CD4-positive, alpha-beta T cell treated with Interleukin-6 at 100 ng/mL for 8 hours (primary cell): ENCODE measurements around the gene VWF.

Experiments
- DNase-seq: peaks from one replicate; pipeline ENCODE4 v3.0.0-alpha.2; 2020; ENCODE audit warnings: mixed read lengths, low spot score

Gene VWF

DNA sequence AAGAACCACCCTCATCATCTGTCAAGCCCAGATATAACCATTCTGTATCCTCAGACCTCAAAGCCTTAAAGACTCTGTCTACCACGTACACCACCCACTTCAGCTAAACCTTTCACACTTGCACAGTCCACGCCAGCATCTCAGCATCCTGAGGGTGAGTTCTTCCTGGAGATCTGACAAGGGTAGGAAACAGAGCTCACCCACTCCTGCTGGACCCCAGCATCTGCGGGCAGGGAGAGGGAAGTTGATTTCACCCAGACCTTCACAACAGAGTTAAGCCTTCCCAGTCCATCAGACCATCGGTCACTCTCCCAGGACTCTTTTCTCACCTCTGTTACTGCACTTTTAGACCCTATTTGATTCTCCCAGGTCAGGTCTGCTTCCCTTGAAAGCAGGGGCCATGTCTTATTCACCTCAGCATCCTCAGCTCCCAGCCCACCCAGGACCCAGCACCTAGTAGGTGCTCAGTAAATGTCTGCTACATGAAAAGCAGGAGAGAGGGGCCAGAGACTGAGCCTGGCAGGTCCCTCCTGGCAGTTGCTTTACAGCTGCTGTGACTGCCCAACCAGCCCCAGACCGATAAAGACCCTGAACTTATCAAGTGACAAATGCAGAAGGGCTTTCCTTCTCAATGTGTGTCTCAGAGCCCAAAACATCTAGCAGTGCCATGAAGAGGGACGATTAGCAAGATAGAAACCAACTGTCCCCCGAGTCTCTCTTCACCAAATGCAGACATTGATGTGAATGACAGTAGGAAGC lies 213.5 kb downstream of the VWF start:
- DNase-seq: no peak

- DNase-seq: no peak
Observed at GRCh38 chr12:5909560-5909959, 214.9 kb downstream of the VWF start.

- no peak for DNase-seq
Observed at GRCh38 chr12:5908251-5908650, 216.2 kb downstream of the VWF start.

DNA sequence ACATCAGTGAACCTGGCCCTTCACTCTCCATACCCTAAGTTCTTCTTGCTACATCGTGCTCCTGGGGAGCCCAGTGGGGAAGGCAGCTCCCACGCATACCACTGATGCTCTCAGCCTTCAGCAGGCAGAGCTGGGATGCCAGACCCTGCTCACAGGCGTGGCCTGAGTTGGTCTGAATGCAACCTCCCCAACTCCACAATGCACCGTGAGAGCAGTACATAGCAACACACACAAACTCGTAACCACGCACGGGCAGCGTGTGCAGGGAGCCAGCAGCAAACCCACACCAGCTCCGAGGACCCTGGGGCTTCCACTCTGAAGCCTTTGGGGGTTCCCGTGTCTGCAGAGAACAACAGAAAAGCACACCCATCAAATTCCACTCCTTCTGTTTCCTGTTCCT lies 216.7 kb downstream of the VWF start:
- DNase-seq: no peak

DNA sequence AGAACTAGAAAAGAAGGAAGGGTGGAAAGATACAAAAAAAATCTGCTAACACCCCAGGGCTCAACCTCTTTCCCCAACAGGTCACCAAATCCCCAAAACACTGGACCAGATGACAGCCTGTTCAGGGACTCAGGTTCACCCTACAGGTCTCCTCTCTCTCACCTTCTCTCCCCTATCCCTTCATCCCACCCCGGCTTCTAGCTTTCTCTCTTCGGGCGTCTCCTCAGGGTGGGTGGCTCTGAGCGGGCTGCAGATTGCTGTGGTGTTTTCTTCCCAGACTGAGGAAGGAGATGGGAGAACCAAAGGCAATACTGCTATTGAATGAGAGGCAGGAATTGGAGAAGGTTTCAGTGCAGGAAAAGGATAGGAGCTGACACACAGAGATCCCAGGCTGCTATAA lies 218.7 kb downstream of the VWF start:
- no peak for DNase-seq

GRCh38 chr12:5904969-5905368 lies 219.5 kb downstream of the VWF start:
- DNase-seq: no peak

GRCh38 chr12:5904441-5904840 lies 220.0 kb downstream of the VWF start:
- no peak for DNase-seq

GRCh38 chr12:5902736-5903135 lies 221.7 kb downstream of the VWF start:
- DNase-seq: no peak

GRCh38 chr12:5901416-5901815 lies 223.1 kb downstream of the VWF start:
- no peak for DNase-seq

DNA sequence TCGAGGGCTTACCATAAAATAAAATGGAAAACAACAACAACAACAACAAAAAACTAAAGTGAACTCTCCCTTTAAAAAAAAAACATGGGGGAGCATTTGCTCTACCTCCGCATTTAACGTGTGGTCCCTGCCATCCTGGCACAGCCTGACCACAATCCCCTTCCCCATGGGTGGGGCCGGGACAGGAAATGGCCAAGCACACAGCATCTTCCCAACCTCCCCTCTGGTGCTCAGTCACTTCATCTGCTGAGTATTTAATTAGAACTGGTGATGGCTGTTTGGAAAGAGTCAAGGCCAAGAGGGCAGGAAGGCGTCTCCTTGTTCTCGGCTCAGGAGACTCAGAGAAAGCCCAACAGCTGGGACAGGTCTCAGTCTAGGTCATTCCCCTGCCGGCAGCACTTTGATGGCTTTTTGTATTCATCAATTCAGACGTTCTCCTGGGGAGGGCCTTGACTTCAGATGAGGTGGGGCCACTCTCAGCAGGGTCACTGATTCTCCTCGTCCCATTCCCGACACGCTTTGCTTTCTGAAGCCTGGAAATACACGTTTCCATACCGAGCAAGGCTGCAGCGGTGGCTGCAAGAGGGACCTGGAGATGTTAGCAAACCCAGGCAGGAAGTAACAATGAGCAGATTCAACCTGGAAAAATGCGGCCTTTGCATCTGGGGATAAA lies 223.8 kb downstream of the VWF start:
- no peak for DNase-seq

- no peak for DNase-seq
Observed at GRCh38 chr12:5900076-5900475, 224.4 kb downstream of the VWF start.

DNA sequence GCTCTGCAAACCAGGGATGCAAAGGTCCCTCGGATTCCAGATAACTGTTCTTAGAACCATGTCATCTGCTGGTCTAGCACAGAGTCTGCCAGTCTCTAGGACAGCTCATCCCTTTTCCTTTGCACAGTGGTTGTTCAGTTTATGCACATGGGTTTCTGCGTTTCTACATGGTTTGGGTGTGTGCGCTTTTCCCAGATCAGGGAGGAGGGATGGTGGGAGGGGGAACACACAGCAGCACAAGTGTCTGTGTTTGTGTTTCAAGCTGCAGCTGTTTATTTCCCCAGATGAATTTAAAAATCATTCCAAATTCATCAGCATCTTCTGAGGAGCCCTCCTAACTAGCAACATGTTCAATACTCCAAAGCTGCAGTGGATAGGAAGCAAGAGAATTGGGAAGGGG lies 224.8 kb downstream of the VWF start:
- DNase-seq: no peak

DNA sequence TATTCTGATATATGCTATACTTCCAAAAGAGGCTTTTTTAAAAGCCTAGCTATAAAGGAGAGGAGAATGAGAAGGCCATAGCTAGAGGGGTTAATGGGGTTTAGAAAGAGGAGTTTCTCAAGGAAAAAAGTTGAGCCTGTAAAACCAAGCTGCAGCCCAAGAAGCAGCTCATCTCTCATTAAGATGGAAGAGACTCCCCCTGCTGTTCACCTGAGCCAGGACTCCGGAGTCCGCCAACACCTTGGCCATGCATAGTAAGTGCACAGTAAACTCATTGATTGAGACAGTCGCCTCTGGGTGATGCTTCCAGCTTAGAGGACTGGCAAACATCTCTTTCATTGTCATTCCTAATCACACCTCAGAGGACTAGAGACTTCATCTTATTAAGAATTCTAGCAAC lies 225.6 kb downstream of the VWF start:
- DNase-seq: no peak
